MM.1S (cell line): Measurements from ENCODE around the gene SLC25A22.

ENCODE experiments used
- DNase-seq: peaks from one replicate; pipeline ENCODE4 v3.0.0-alpha.2; 2015
- H2AFZ ChIP-seq: fragments of 300-600 bp; sonication (generic); 2 replicates; pipeline ENCODE4 v1.6.0; 2016; ENCODE audit warnings: antibody characterized with exemption, low read length
- H3F3A ChIP-seq: fragments of 300-600 bp; sonication (generic); 2 replicates; pipeline ENCODE4 v1.6.1; 2016; ENCODE audit warnings: mild to moderate bottlenecking, antibody characterized with exemption, low read length, moderate library complexity, mixed read lengths; ENCODE audit not compliant: insufficient read depth
- H3K27ac ChIP-seq: fragments of 300-600 bp; sonication (generic); 2 replicates; pipeline ENCODE4 v1.5.1; 2016; ENCODE audit warnings: mild to moderate bottlenecking, low read length
- H3K27me3 ChIP-seq: fragments of 300-600 bp; sonication (generic); replicated peaks from 2 replicates; pipeline ENCODE4 v1.6.0; 2016; ENCODE audit warnings: low read length; ENCODE audit not compliant: insufficient read depth
- H3K36me3 ChIP-seq: fragments of 300-600 bp; sonication (generic); replicated peaks from 2 replicates; pipeline ENCODE4 v1.6.1; 2016; ENCODE audit warnings: mild to moderate bottlenecking, low read length, mixed read lengths; ENCODE audit not compliant: insufficient read depth
- H3K4me1 ChIP-seq: fragments of 300-600 bp; sonication (generic); 2 replicates; pipeline ENCODE4 v1.6.1; 2016; ENCODE audit warnings: low read length, mixed read lengths
- H3K4me2 ChIP-seq: fragments of 300-600 bp; sonication (generic); 2 replicates; pipeline ENCODE4 v1.6.0; 2016; ENCODE audit warnings: low read depth, low read length
- H3K4me3 ChIP-seq: fragments of 300-600 bp; sonication (generic); 2 replicates; pipeline ENCODE4 v1.5.1; 2016; ENCODE audit warnings: low read length, mixed read lengths
- H3K79me2 ChIP-seq: fragments of 300-600 bp; sonication (generic); 2 replicates; pipeline ENCODE4 v1.6.1; 2016; ENCODE audit warnings: mixed run types, low read length, mixed read lengths
- H3K9ac ChIP-seq: fragments of 300-600 bp; sonication (generic); 2 replicates; pipeline ENCODE4 v1.6.1; 2016; ENCODE audit warnings: low read length, mixed read lengths
- H3K9me2 ChIP-seq: fragments of 300-600 bp; sonication (generic); replicated peaks from 2 replicates; pipeline ENCODE4 v1.6.1; 2016; ENCODE audit warnings: mild to moderate bottlenecking, low read length, mixed read lengths; ENCODE audit not compliant: insufficient read depth
- H3K9me3 ChIP-seq: fragments of 300-600 bp; sonication (generic); replicated peaks from 2 replicates; pipeline ENCODE4 v1.6.1; 2016; ENCODE audit warnings: mild to moderate bottlenecking, low read length, mixed read lengths; ENCODE audit not compliant: insufficient read depth
- H4K20me1 ChIP-seq: fragments of 300-600 bp; sonication (generic); 2 replicates; pipeline ENCODE4 v1.6.1; 2016; ENCODE audit warnings: mild to moderate bottlenecking, low read length, moderate library complexity, mixed read lengths; ENCODE audit not compliant: insufficient read depth
- CTCF ChIP-seq: fragments of 300-600 bp; sonication (generic); IDR thresholded peaks from 2 replicates; pipeline ENCODE4 v1.5.1; 2016; ENCODE audit warnings: antibody characterized with exemption, low read length, mixed read lengths
- EZH2 ChIP-seq: fragments of 300-600 bp; sonication (generic); optimal IDR thresholded peaks from 2 replicates; pipeline ENCODE3; 2017; ENCODE audit warnings: low read depth, mild to moderate bottlenecking, antibody characterized with exemption, low read length, mixed read lengths
- EZH2phosphoT487 ChIP-seq: fragments of 300-600 bp; sonication (generic); IDR thresholded peaks from 2 replicates; pipeline ENCODE4 v1.6.1; 2018; ENCODE audit warnings: antibody characterized with exemption, low read length

SLC25A22 gene

GRCh38 chr11:812390-812789, 14.3 kb upstream of the SLC25A22 start:
- H3K9ac ChIP-seq: no peak overlapping the region
- no peak overlapping the region for H3K4me3 ChIP-seq
- no peak overlapping the region for H3K4me2 ChIP-seq
- TF ChIP-seq CTCF (no peak), EZH2phosphoT487 (no peak), EZH2 (no peak)
- H3K9me3 ChIP-seq: no peaks in the 10 kb centered on the region
- no peak for DNase-seq
- no peak overlapping the region for H3K27ac ChIP-seq
- peaks cover 15% of the 10 kb centered on the region for H4K20me1 ChIP-seq
- peaks cover 13% of the 10 kb centered on the region for H3K4me1 ChIP-seq
- no peak overlapping the region for H2AFZ ChIP-seq
- no peaks in the 10 kb centered on the region for H3K27me3 ChIP-seq
- H3F3A ChIP-seq: peaks cover 44% of the 10 kb centered on the region
- peaks cover 15% of the 10 kb centered on the region for H3K36me3 ChIP-seq
- H3K79me2 ChIP-seq: peaks cover 50% of the 10 kb centered on the region
- H3K9me2 ChIP-seq: no peaks in the 10 kb centered on the region

GRCh38 chr11:811446-812245, 13.6 kb upstream of the SLC25A22 start:
- H3F3A ChIP-seq: peaks cover 44% of the 10 kb centered on the region

GRCh38 chr11:810040-810567, 12.0 kb upstream of the SLC25A22 start:
- Histone ChIP-seq H3K9me2 (no peaks in the 10 kb centered on the region), H2AFZ (no peak overlapping the region), H3K9me3 (no peaks in the 10 kb centered on the region), H3K9ac (peak overlapping the region; percentile 96), H3K27me3 (no peaks in the 10 kb centered on the region), H4K20me1 (peaks cover 15% of the 10 kb centered on the region), H3K4me1 (peaks cover 13% of the 10 kb centered on the region), H3F3A (peaks cover 51% of the 10 kb centered on the region), H3K4me3 (peak overlapping the region; percentile 100), H3K79me2 (peaks cover 50% of the 10 kb centered on the region), H3K27ac (peak overlapping the region; percentile 96; the same call in 1 of the 2 replicates), H3K36me3 (peaks cover 15% of the 10 kb centered on the region), H3K4me2 (peak overlapping the region; percentile 86)
- TF ChIP-seq EZH2 (no peak), CTCF (no peak), EZH2phosphoT487 (no peak)
- DNase-seq: no peak

More at GRCh38 chr11:811446-812245, 13.6 kb upstream of the SLC25A22 start:
- H4K20me1 ChIP-seq: peaks cover 15% of the 10 kb centered on the region
- no peaks in the 10 kb centered on the region for H3K27me3 ChIP-seq
- H3K79me2 ChIP-seq: peaks cover 50% of the 10 kb centered on the region
- no peaks in the 10 kb centered on the region for H3K9me3 ChIP-seq
- H2AFZ ChIP-seq: no peak overlapping the region
- no peak for DNase-seq
- H3K27ac ChIP-seq: no peak overlapping the region
- H3K9me2 ChIP-seq: no peaks in the 10 kb centered on the region
- peaks cover 15% of the 10 kb centered on the region for H3K36me3 ChIP-seq
- TF ChIP-seq EZH2 (no peak), EZH2phosphoT487 (no peak)
- peak overlapping the region; percentile 96; the same call in 1 of the 2 replicates for H3K9ac ChIP-seq
- peak overlapping the region; percentile 100 for H3K4me3 ChIP-seq
- peak overlapping the region; percentile 86 for H3K4me2 ChIP-seq
- peaks cover 13% of the 10 kb centered on the region for H3K4me1 ChIP-seq
